Common myeloid progenitor, CD34-positive (primary cell): ENCODE data around the gene MTHFD2.

ENCODE experiments used
- CTCF ChIA-PET: fragments of 350-600 bp; sonication (Branson Sonifier 250); formaldehyde crosslinking; loops from one replicate; lab custom pipeline; 2021; ENCODE audit warnings: antibody characterized with exemption; lab: Charles Lee
- POLR2A ChIA-PET: fragments of 350-600 bp; sonication (Branson Sonifier 250); formaldehyde crosslinking; loops from one replicate; lab custom pipeline; 2021; ENCODE audit warnings: antibody characterized with exemption; lab: Charles Lee
- DNase-seq, 3 donors: peaks; one replicate each; pipeline versions ENCODE4 v3.0.0 to v3.0.0-alpha.2; 2013
- H3K27ac ChIP-seq, 2 experiments: 1 replicate in 1 of 2; 2 replicates in 1 of 2; pipeline ENCODE4 v1.7.0; 2013; ENCODE audit warnings: inconsistent platforms in 2 of 2, low read length in 2 of 2, mild to moderate bottlenecking in 2 of 2, low read depth in 1 of 2, moderate library complexity in 1 of 2; ENCODE audit not compliant: severe bottlenecking in 2 of 2, insufficient read depth in 1 of 2, poor library complexity in 1 of 2
- H3K27me3 ChIP-seq, 5 experiments: replicated peaks in 2 of 5; 1 replicate in 3 of 5; 2 replicates in 2 of 5; pipeline versions ENCODE4 v1.6.1 to v1.7.0; 2013; ENCODE audit warnings: low read length in 4 of 5, mild to moderate bottlenecking in 2 of 5, moderate library complexity in 2 of 5, inconsistent platforms in 1 of 5; ENCODE audit not compliant: insufficient read depth in 5 of 5, control insufficient read depth in 4 of 5
- H3K36me3 ChIP-seq, 4 experiments: 1 replicate in 2 of 4; 2 replicates in 2 of 4; pipeline versions ENCODE4 v1.6.1 to v1.7.0; 2013; ENCODE audit warnings: low read length in 3 of 4, control low read depth in 1 of 4, mild to moderate bottlenecking in 1 of 4; ENCODE audit not compliant: control insufficient read depth in 4 of 4, insufficient read depth in 4 of 4
- H3K4me1 ChIP-seq, 4 experiments: 1 replicate in 3 of 4; 2 replicates in 1 of 4; pipeline versions ENCODE4 v1.6.1 to v1.7.1; 2013; ENCODE audit warnings: low read length in 3 of 4, mild to moderate bottlenecking in 3 of 4, control low read depth in 1 of 4, inconsistent platforms in 1 of 4, moderate library complexity in 1 of 4; ENCODE audit not compliant: control insufficient read depth in 4 of 4, insufficient read depth in 4 of 4; ENCODE audit errors: control extremely low read depth in 1 of 4
- H3K4me3 ChIP-seq, 7 experiments: 1 replicate in 4 of 7; 2 replicates in 3 of 7; pipeline versions ENCODE4 v1.5.1 to v1.7.0; 2013; ENCODE audit warnings: mild to moderate bottlenecking in 7 of 7, low read length in 6 of 7, moderate library complexity in 6 of 7, inconsistent platforms in 2 of 7, low read depth in 2 of 7, control low read depth in 1 of 7; ENCODE audit not compliant: insufficient read depth in 4 of 7, control insufficient read depth in 1 of 7; ENCODE audit errors: extremely low read depth in 1 of 7
- H3K9me3 ChIP-seq, 5 experiments: 1 replicate in 4 of 5; 2 replicates in 1 of 5; pipeline versions ENCODE4 v1.6.1 to v1.7.1; 2013; ENCODE audit warnings: low read length in 4 of 5, mild to moderate bottlenecking in 2 of 5, inconsistent platforms in 1 of 5, low read depth in 1 of 5, moderate library complexity in 1 of 5; ENCODE audit not compliant: control insufficient read depth in 4 of 5, insufficient read depth in 2 of 5; ENCODE audit errors: control extremely low read depth in 1 of 5
- WGBS: methylation state at CpG from one replicate; pipeline ENCODE4 v1.1.5; 2013; ENCODE audit not compliant: insufficient coverage; 5-methylcytosine and 5-hydroxymethylcytosine counted together

MTHFD2 gene

GRCh38 chr2:74222300-74222650 is 23.9 kb downstream of the MTHFD2 start:
- peaks cover 0 to 4% (median 0%) of the 10 kb centered on the region in 4 experiments for H3K4me1 ChIP-seq
- H3K27ac ChIP-seq, result no peak overlapping the region
- 97% methylated on average over 5 of the region's 6 CpGs for WGBS
- H3K27me3 ChIP-seq, result no peaks in the 10 kb centered on the region
- POLR2A ChIA-PET, result no interaction called here
- H3K36me3 ChIP-seq, result peaks cover 11 to 27% (median 18%) of the 10 kb centered on the region in 4 experiments
- no peaks in the 10 kb centered on the region for H3K9me3 ChIP-seq
- no peak for DNase-seq
- CTCF ChIA-PET, result interaction anchor here (1.2 kb wide), 1 partner anchor 9 kb away, joined by 5 read pairs; no protein-coding TSS in a partner anchor
- H3K4me3 ChIP-seq, result no peak overlapping the region

DNA sequence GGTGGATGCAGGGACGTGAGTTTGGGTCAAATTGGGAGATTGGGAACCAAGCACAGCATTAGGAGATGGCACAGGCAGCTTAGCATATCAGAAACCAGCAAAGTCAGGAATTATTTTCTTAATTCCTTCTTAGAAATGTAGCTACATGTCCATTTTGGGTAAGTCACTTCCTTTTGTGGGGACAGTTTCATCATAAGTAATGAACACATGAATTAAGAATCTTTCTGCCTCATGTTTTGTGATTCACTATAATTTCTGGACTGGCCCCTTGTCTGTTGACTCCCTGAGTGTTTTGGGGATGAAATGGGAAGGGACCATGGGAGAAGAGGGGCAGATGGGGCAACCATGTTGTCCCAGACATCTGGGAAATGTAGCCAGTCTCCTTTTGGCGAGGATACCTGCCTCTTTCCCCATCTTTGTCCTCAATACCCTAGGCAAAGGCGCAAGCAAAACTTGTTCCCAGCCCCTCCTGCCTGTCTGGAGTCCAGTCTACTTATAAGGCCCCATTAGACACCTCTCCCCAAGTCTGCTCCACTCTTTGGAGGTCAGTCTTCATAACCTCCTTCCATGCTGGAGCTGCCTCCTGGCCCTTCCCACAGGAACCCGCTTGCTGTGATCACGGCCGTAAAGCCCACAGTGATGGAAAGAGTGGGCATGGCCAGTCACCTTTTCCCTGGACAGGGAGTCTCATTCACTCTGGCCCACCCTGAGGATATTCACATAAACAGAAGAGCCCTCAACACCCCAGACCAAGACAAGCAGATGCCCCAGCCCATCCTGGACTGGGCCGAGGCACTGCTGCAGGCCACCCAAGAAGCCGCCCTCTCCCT is 25.7 kb downstream of the MTHFD2 start:
- no peaks in the 10 kb centered on the region for H3K27me3 ChIP-seq
- no peaks in the 10 kb centered on the region for H3K9me3 ChIP-seq
- no peak for DNase-seq
- H3K4me1 ChIP-seq, result peaks cover 0 to 4% (median 0%) of the 10 kb centered on the region in 4 experiments
- H3K27ac ChIP-seq, result no peak overlapping the region
- no peak overlapping the region for H3K4me3 ChIP-seq
- peaks cover 5 to 13% (median 10%) of the 10 kb centered on the region in 4 experiments for H3K36me3 ChIP-seq
- CTCF ChIA-PET, result no interaction called here
- POLR2A ChIA-PET, result no interaction called here
- WGBS, result 100% methylated on average over 6 of the region's 8 CpGs

DNA sequence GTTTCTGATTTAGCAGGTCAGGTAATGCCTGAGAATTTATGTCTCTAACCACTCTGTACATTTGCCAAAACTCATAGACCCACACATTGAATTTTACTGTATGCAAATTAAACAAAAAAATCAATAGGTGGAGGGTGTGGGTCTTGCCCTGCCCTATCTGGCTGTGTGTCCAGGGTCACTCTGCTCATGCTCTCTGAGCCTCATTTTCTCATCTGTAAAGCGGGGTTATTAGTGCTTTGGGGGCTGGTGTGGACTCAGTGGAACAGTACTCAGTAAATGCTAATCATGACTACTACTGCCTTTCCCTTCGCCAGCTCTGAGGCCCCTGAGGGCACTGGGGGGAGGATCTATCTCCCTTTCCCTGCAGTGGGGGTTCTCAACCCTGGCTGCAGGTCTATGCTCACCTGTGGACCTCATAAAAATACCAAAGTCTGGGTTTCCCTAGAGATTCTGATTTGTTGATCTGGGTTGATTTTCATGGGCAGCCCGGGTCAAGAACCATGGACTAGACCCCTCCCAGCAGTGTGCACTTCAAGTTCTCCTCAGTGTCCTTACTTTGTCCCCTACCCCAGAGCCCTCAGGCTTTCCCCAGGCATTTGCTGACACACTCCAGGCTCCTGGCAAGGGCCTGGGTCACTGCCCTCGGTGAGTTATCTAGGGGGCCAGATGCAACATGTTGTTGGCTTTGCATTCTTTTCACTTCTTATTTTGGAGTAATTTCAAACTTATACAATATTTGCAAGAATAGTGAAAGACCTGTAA is 27.5 kb downstream of the MTHFD2 start:
- H3K27ac ChIP-seq, result no peak overlapping the region
- no peaks in the 10 kb centered on the region for H3K9me3 ChIP-seq
- ChIA-PET POLR2A (interaction anchor here (0.6 kb wide), 1 partner anchor 397 kb away, joined by 3 read pairs; the partner anchor contains the start of gene STAMBP), CTCF (no interaction called here)
- no peak overlapping the region for H3K4me3 ChIP-seq
- DNase-seq, result no peak
- H3K36me3 ChIP-seq, result peaks cover 2 to 9% (median 6%) of the 10 kb centered on the region in 4 experiments
- H3K27me3 ChIP-seq, result no peaks in the 10 kb centered on the region
- 100% methylated on average over 2 of the region's 4 CpGs for WGBS
- H3K4me1 ChIP-seq, result peaks cover 0 to 4% (median 0%) of the 10 kb centered on the region in 4 experiments

DNA sequence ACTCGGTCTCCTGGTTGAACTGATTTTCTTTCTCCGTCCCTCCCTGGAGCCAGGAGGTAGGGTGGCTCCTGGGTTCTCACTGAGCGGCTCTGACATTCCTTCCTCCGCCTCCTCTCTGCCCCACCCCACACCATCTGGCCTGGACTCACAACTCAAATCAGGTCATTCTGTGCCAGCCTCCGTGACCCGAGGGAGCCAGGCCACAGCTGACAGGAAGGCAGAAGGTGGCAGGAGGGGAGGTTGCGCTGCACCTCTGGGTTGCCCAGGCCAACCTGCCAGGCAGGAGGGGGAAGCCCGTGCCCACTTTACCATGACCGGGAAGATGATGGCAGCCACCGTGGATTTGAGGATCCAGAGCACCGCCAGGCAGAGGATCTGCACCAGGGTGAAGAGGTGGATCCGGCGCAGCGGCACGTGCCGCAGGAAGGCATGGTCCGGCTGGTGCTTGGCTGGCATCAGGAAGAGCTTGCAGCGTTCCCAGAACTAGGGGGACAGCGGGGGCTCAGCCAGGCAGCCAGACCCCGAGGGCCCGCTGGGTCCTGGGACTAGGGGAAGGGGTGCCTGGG is 28.3 kb downstream of the MTHFD2 start:
- ChIA-PET POLR2A (no interaction called here), CTCF (interaction anchor here (1.5 kb wide), 1 partner anchor 11 kb away, joined by 6 read pairs; no protein-coding TSS in a partner anchor)
- DNase-seq, result no peak
- Histone ChIP-seq H3K27ac (no peak overlapping the region), H3K4me3 (no peak overlapping the region), H3K27me3 (no peaks in the 10 kb centered on the region), H3K9me3 (no peaks in the 10 kb centered on the region), H3K36me3 (peaks cover 0 to 3% (median 1%) of the 10 kb centered on the region in 4 experiments), H3K4me1 (peaks cover 0 to 4% (median 0%) of the 10 kb centered on the region in 4 experiments)
- WGBS, result 96% methylated on average over 20 of the region's 21 CpGs

DNA sequence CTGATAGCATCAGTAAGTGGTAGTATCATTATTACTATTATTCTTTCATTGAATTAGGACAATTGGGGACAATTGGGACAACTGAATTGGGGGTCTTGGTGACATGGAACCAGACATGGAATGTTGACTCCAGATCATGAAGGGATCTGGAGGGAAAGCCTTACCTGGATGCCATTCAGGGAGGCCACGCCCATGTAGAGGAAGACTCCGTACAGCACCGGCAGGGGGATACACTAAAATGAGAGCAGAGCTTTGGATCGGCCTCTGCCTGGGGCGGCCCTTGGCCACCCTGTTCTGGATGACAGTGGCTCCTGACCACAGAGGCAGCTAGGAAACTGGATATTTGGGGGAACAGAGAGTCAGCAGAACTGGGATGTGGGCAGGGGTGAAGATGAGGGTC is 29.2 kb downstream of the MTHFD2 start:
- Histone ChIP-seq H3K27ac (no peak overlapping the region), H3K36me3 (peaks cover 0 to 3% (median 0%) of the 10 kb centered on the region in 4 experiments), H3K4me1 (peaks cover 0 to 4% (median 0%) of the 10 kb centered on the region in 4 experiments), H3K9me3 (no peaks in the 10 kb centered on the region), H3K4me3 (no peak overlapping the region), H3K27me3 (no peaks in the 10 kb centered on the region)
- 88% methylated on average over 5 of the region's 5 CpGs for WGBS
- no peak for DNase-seq
- ChIA-PET POLR2A (no interaction called here), CTCF (interaction anchor here (1.2 to 1.5 kb wide), 2 partner anchors 12 to 30 kb away, joined by 3 to 6 read pairs; partner anchors contain the start of gene MTHFD2)

- ChIA-PET CTCF (interaction anchor here (1.2 kb wide), 1 partner anchor 31 kb away, joined by 3 read pairs; the partner anchor contains the start of gene MTHFD2), POLR2A (no interaction called here)
- Histone ChIP-seq H3K27me3 (no peaks in the 10 kb centered on the region), H3K36me3 (peaks cover 0 to 3% (median 0%) of the 10 kb centered on the region in 4 experiments), H3K9me3 (no peaks in the 10 kb centered on the region), H3K4me3 (no peak overlapping the region), H3K4me1 (peaks cover 0 to 1% (median 0%) of the 10 kb centered on the region in 4 experiments), H3K27ac (no peak overlapping the region)
- WGBS, result 93% methylated on average over 2 of the region's 4 CpGs
- no peak for DNase-seq
These were observed 30.4 kb downstream of the MTHFD2 start for GRCh38 chr2:74228772-74229171.
